Ectodermal cell (in vitro differentiated cells): ENCODE data around the gene MAML3.

Source experiments
- H3K27ac ChIP-seq: 2 replicates; pipeline ENCODE4 v1.7.0; 2013; ENCODE audit warnings: mild to moderate bottlenecking, low read depth, low read length; ENCODE audit not compliant: insufficient read depth, poor library complexity, severe bottlenecking
- H3K27me3 ChIP-seq: 2 replicates; pipeline ENCODE4 v1.7.0; 2013; ENCODE audit warnings: mild to moderate bottlenecking, low read length; ENCODE audit not compliant: insufficient read depth, control insufficient read depth, poor library complexity, severe bottlenecking
- H3K36me3 ChIP-seq: one replicate; pipeline ENCODE4 v1.7.0; 2013; ENCODE audit warnings: low read length; ENCODE audit not compliant: control insufficient read depth, insufficient read depth
- H3K4me1 ChIP-seq: one replicate; pipeline ENCODE4 v1.7.0; 2013; ENCODE audit warnings: low read length; ENCODE audit not compliant: control insufficient read depth, insufficient read depth
- H3K4me3 ChIP-seq: 2 replicates; pipeline ENCODE4 v1.7.0; 2013; ENCODE audit warnings: low read depth, low read length, control low read depth; ENCODE audit not compliant: insufficient read depth
- H3K9me3 ChIP-seq: 2 replicates; pipeline ENCODE4 v1.7.0; 2013; ENCODE audit warnings: mild to moderate bottlenecking, low read length, moderate library complexity; ENCODE audit not compliant: control insufficient read depth
- WGBS, 2 experiments: methylation state at CpG; one replicate each; pipeline ENCODE4 v1.1.7; 2013; ENCODE audit warnings: missing lambda C conversion rate in 2 of 2; 5-methylcytosine and 5-hydroxymethylcytosine counted together

MAML3 gene

DNA sequence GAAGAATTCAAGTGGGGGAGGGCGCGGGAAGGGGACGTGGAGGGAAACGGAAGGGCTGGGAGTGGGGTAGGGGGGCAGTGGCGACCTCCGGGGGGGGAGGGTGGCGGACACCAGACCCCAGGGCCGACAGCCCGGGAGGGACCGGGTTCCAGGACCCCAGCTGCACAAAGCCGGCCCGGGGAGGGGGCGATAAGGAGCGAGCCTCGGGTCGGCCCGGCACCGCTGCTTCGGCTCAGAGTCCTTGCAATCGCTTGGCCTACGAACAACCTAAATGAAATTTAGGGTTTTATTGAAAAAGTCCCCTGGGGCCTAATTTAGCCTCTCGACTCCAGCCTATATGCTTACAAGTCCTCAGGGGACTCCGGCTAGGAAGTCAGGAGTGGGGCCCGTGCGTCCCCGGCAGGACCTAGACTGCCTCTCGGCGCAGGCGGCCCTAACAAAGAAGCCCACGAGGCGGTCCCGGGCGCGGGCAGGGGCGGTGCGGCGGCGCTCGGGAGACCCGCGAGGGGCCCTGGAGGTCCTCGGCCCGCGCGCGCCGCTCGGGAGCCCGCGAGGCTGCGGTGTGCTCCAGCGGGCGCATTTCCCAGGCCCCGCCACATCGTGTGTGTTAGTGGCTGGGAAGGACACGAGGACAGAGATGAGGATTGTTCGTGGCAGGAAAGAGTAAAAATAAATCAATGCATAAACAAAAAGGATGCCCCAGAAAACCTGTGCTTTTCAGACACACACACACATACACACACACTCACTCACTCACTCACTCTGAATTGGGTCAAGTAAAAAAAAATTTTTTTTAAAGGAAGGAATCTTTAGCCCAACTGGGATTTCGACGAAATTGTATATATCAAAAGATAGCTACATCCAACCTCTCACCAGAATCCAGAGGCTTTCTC, 418.4 kb downstream of the MAML3 start:
- H3K36me3 ChIP-seq = no peaks in the 10 kb centered on the region
- H3K27ac ChIP-seq = peak overlapping the region; percentile 96
- peak overlapping the region; percentile 30 for H3K4me3 ChIP-seq
- no peaks in the 10 kb centered on the region for H3K27me3 ChIP-seq
- no peaks in the 10 kb centered on the region for H3K9me3 ChIP-seq
- H3K4me1 ChIP-seq = peaks cover 31% of the 10 kb centered on the region
- 5% methylated on average over 55 to 57 of the region's 59 CpGs for WGBS, 2 experiments

GRCh38 chr4:139734875-139735380, 419.1 kb downstream of the MAML3 start:
- H3K36me3 ChIP-seq = no peaks in the 10 kb centered on the region
- 0% methylated on average over 40 to 42 of the region's 42 CpGs for WGBS, 2 experiments
- no peaks in the 10 kb centered on the region for H3K27me3 ChIP-seq
- peaks cover 31% of the 10 kb centered on the region for H3K4me1 ChIP-seq
- H3K4me3 ChIP-seq = peak overlapping the region; percentile 30
- peak overlapping the region; percentile 96 for H3K27ac ChIP-seq
- no peaks in the 10 kb centered on the region for H3K9me3 ChIP-seq

- H3K36me3 ChIP-seq = no peaks in the 10 kb centered on the region
- 22 to 28% methylated on average over 11 to 14 of the region's 14 CpGs for WGBS, 2 experiments
- peaks cover 30% of the 10 kb centered on the region for H3K4me1 ChIP-seq
- no peaks in the 10 kb centered on the region for H3K27me3 ChIP-seq
- H3K27ac ChIP-seq = peak overlapping the region; percentile 96
- H3K9me3 ChIP-seq = no peaks in the 10 kb centered on the region
- H3K4me3 ChIP-seq = no peak overlapping the region
These were observed 419.6 kb downstream of the MAML3 start for GRCh38 chr4:139734201-139734874.

DNA sequence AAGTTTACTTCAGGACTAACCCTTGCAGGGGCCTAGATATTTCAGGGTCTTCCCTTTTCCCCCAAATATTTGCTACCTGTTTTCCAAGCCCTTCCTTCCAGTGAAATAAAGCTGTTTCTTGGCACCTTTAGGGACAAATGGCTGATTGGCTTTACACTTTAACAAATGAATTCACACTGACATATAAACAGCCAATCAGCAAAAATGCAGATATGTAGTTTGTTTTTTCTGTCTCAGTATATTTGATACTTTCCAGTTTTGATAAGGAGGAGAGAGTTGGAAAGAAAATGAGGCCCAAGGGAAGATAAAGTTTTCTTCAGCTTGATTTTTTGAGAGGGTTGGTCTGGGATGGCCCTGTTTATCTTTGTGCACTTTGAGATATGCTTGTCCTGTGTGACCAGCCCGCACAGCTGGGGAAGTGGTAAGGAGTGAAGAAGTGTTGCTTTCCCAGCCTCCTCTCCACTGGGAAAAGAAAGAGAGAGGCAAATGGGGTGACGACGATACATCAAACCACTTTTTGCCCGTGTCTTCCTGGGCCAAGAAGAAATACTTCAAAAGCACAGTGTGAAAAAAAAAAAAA, 420.9 kb downstream of the MAML3 start:
- H3K4me1 ChIP-seq = peaks cover 26% of the 10 kb centered on the region
- no peak overlapping the region for H3K27ac ChIP-seq
- WGBS, 2 experiments = 86 to 93% methylated on average over 2 to 4 of the region's 4 CpGs

DNA sequence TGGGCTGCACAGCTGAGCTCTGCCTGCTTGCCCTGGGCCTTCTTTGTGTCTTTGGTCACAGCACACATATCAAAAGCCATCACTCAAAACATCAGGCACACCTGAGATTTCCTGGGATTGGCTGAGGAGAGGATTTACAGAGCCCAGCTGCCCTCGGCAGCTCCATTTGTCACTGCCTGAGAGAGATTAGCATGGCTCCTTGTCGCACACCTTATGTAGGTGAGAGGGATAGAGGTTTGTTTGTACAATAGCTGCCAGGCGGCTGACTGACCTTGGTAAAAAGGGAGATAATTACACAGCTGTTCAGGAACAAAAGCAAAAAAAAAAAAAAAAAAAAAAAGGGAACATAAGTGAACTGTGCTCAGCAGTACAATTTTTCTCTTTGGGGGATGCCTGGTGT, 425.1 kb downstream of the MAML3 start:
- no peak overlapping the region for H3K27ac ChIP-seq
- no peaks in the 10 kb centered on the region for H3K27me3 ChIP-seq
- H3K36me3 ChIP-seq = no peaks in the 10 kb centered on the region
- H3K4me1 ChIP-seq = peaks cover 2% of the 10 kb centered on the region
- H3K4me3 ChIP-seq = no peak overlapping the region
- 92 to 100% methylated on average over 3 of the region's 3 CpGs for WGBS, 2 experiments
- no peaks in the 10 kb centered on the region for H3K9me3 ChIP-seq

More for the DNA sequence above, 420.9 kb downstream of the MAML3 start:
- H3K4me3 ChIP-seq = no peak overlapping the region
- no peaks in the 10 kb centered on the region for H3K27me3 ChIP-seq
- no peaks in the 10 kb centered on the region for H3K36me3 ChIP-seq
- H3K9me3 ChIP-seq = no peaks in the 10 kb centered on the region

- Histone ChIP-seq H3K4me1 (no peaks in the 10 kb centered on the region), H3K9me3 (no peaks in the 10 kb centered on the region), H3K36me3 (no peaks in the 10 kb centered on the region), H3K27me3 (no peaks in the 10 kb centered on the region), H3K4me3 (no peak overlapping the region), H3K27ac (no peak overlapping the region)
- 93 to 96% methylated on average over 4 of the region's 4 CpGs for WGBS, 2 experiments
These were observed 425.8 kb downstream of the MAML3 start for GRCh38 chr4:139728146-139728545.

GRCh38 chr4:139726615-139727014, 427.4 kb downstream of the MAML3 start:
- WGBS, 2 experiments = 86 to 89% methylated on average over 3 of the region's 3 CpGs
- no peaks in the 10 kb centered on the region for H3K9me3 ChIP-seq
- no peak overlapping the region for H3K4me3 ChIP-seq
- H3K27ac ChIP-seq = no peak overlapping the region
- no peaks in the 10 kb centered on the region for H3K4me1 ChIP-seq
- no peaks in the 10 kb centered on the region for H3K36me3 ChIP-seq
- H3K27me3 ChIP-seq = no peaks in the 10 kb centered on the region

DNA sequence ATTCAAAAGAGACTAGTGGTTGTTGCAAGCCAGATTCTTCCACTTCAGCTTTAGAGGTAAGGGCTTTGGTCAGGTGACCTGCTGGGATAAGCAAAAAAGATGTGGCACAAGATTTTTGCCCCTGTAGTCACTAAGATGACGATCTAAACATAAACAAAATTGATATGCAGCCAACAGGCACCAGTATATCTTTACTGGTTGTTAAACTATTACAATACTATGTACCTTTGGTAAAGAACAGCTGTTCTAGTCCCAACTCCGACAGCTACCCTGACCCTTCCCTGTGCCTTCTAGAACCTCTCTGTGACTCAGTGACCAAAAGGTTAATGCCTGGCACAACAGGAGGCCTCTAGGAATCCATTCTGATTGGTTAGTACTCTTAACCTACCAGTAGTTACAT, 428.7 kb downstream of the MAML3 start:
- Histone ChIP-seq H3K4me3 (no peak overlapping the region), H3K27me3 (no peaks in the 10 kb centered on the region), H3K27ac (no peak overlapping the region), H3K36me3 (no peaks in the 10 kb centered on the region), H3K4me1 (no peaks in the 10 kb centered on the region), H3K9me3 (no peaks in the 10 kb centered on the region)
- WGBS, 2 experiments = 88 to 95% methylated on average over 2 of the region's 2 CpGs

- H3K27ac ChIP-seq = no peak overlapping the region
- no peaks in the 10 kb centered on the region for H3K27me3 ChIP-seq
- H3K4me1 ChIP-seq = no peaks in the 10 kb centered on the region
- no peak overlapping the region for H3K4me3 ChIP-seq
- WGBS, 2 experiments = 67 to 96% methylated on average over 2 to 3 of the region's 4 CpGs
- H3K36me3 ChIP-seq = peaks cover 14% of the 10 kb centered on the region
- no peaks in the 10 kb centered on the region for H3K9me3 ChIP-seq
These were observed 432.2 kb downstream of the MAML3 start for GRCh38 chr4:139721789-139722188.

GRCh38 chr4:139720806-139721205, 433.2 kb downstream of the MAML3 start:
- Histone ChIP-seq H3K9me3 (no peaks in the 10 kb centered on the region), H3K27ac (no peak overlapping the region), H3K36me3 (peaks cover 14% of the 10 kb centered on the region), H3K27me3 (no peaks in the 10 kb centered on the region), H3K4me1 (no peaks in the 10 kb centered on the region), H3K4me3 (no peak overlapping the region)
- WGBS, 2 experiments = 91 to 94% methylated on average over 6 of the region's 6 CpGs
